GM10847 (cell line): ENCODE results near the gene COASY.
A peak's percentile ranks its signal among the peaks of the same experiment; 100 is the strongest.

ENCODE experiments used
- POLR2A ChIP-seq: IDR thresholded peaks from 2 replicates; pipeline ENCODE4 v1.6.1; 2011; ENCODE audit not compliant: insufficient read length; ENCODE audit errors: extremely low read depth

Gene COASY

GRCh38 chr17:42584880-42585279, 22.9 kb downstream of the COASY start:
- no peak for TF ChIP-seq POLR2A

GRCh38 chr17:42585353-42585752, 23.4 kb downstream of the COASY start:
- no peak for TF ChIP-seq POLR2A

GRCh38 chr17:42586514-42587230, 24.7 kb downstream of the COASY start:
- TF ChIP-seq POLR2A: no peak

- TF ChIP-seq POLR2A: no peak
These were observed 28.9 kb downstream of the COASY start for GRCh38 chr17:42590886-42591285.

GRCh38 chr17:42591411-42591810, 29.5 kb downstream of the COASY start:
- no peak for TF ChIP-seq POLR2A

GRCh38 chr17:42596386-42596785, 34.4 kb downstream of the COASY start:
- TF ChIP-seq POLR2A: no peak

GRCh38 chr17:42598905-42599304, 37.0 kb downstream of the COASY start:
- no peak for TF ChIP-seq POLR2A

GRCh38 chr17:42603318-42603717, 41.4 kb downstream of the COASY start:
- no peak for TF ChIP-seq POLR2A

- no peak for TF ChIP-seq POLR2A
These were observed 45.8 kb downstream of the COASY start for GRCh38 chr17:42607769-42608168.

GRCh38 chr17:42608305-42609181, 46.6 kb downstream of the COASY start:
- TF ChIP-seq POLR2A: no peak

GRCh38 chr17:42609182-42609813, 47.4 kb downstream of the COASY start, which contains the start of the genes RETREG3 and TUBG1:
Gene RETREG3, minus strand, starts transcription at chr17:42609374. Its CDS starts 50 bp downstream, at chr17:42609324.
Gene TUBG1, plus strand, starts transcription at chr17:42609683. Its CDS starts 55 bp downstream, at chr17:42609738.
- peak; percentile 69 for TF ChIP-seq POLR2A

- TF ChIP-seq POLR2A: no peak
These were observed 50.1 kb downstream of the COASY start for GRCh38 chr17:42612013-42612412.

- no peak for TF ChIP-seq POLR2A
These were observed 51.8 kb downstream of the COASY start for GRCh38 chr17:42613699-42614295.
